ENCODE data around the gene SPIN1.

DNA sequence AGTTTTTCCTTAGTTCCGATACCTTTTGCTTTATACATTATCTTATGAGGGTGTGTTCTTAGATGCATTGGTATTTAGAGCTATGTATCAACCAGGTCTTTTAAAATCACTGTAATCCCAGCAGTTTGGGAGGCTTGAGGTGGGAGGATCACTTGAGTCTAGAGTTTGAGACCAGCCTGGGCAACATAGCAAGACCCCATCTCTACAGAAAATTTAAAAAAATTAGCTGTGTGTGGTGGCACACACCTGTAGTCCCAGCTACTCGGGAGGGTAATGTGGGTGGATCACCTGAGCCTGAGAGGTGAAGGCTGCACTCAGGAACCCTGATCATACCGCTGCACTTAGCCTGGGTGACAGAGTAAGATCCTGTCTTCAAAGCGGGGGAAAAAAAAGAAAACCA lies 15.1 kb downstream of the SPIN1 start:
- TF ChIP-seq EZH2phosphoT487 (IDR thresholded peaks at IDR 0.05; ENCODE audit: unreplicated experiment) (no peak), CTCF (conservative IDR thresholded peaks at IDR 0.05; ENCODE audit: low read depth in 2 of 2) (no peak), NANOG (IDR thresholded peaks at IDR 0.05; ENCODE audit: borderline replicate concordance) (no peak), CREB1 (CRISPR knock-in tag; IDR thresholded peaks at IDR 0.05; ENCODE audit: low read depth) (no peak), POLR2AphosphoS5 (IDR thresholded peaks at IDR 0.05; ENCODE audit: low read depth) (no peak), EZH2 (IDR thresholded peaks at IDR 0.05; ENCODE audit: low read depth, unreplicated experiment) (no peak), JUNB (IDR thresholded peaks at IDR 0.05; ENCODE audit: unreplicated experiment) (no peak), STAT1 (IDR thresholded peaks at IDR 0.05; ENCODE audit: unreplicated experiment) (no peak), ZNF114 (CRISPR knock-in tag; IDR thresholded peaks at IDR 0.05) (no peak)
